GM12875 (cell line): ENCODE data around the gene TXLNA.

ENCODE experiments used
- H3K4me3 ChIP-seq: one replicate; pipeline ENCODE4 v1.5.1; 2011; ENCODE audit warnings: low read depth, low read length, control low read depth
- CTCF ChIP-seq: IDR thresholded peaks from 2 replicates; pipeline ENCODE4 v1.5.1; 2011; ENCODE audit warnings: low read depth, mild to moderate bottlenecking, control low read depth, inconsistent platforms, low read length, moderate library complexity, borderline replicate concordance; ENCODE audit not compliant: insufficient read depth

TXLNA gene

GRCh38 chr1:32195972-32196823, 16.7 kb downstream of the TXLNA start:
- H3K4me3 ChIP-seq: no peak overlapping the region
- no peak for TF ChIP-seq CTCF

GRCh38 chr1:32197074-32197473, 17.6 kb downstream of the TXLNA start:
- H3K4me3 ChIP-seq: no peak overlapping the region
- TF ChIP-seq CTCF: no peak

- no peak overlapping the region for H3K4me3 ChIP-seq
- TF ChIP-seq CTCF: no peak
Measured at GRCh38 chr1:32197837-32198236, 18.4 kb downstream of the TXLNA start.

- TF ChIP-seq CTCF: no peak
- H3K4me3 ChIP-seq: no peak overlapping the region
Measured at GRCh38 chr1:32198237-32199042, 19.0 kb downstream of the TXLNA start.

- H3K4me3 ChIP-seq: no peak overlapping the region
Measured at GRCh38 chr1:32199043-32199716, 19.7 kb downstream of the TXLNA start.

GRCh38 chr1:32199717-32200072, 20.2 kb downstream of the TXLNA start:
- TF ChIP-seq CTCF: no peak
- peak overlapping the region; percentile 68 for H3K4me3 ChIP-seq

More at GRCh38 chr1:32199043-32199716, 19.7 kb downstream of the TXLNA start:
- no peak for TF ChIP-seq CTCF
